MM.1S (cell line): ENCODE results near the gene PLCH2.
"Not testable (repeated sequence)": the region's sequence is repeated elsewhere in the genome, so short reads cannot be mapped to it uniquely, and the experiment has no call there.

ENCODE experiments used
- DNase-seq: peaks from one replicate; pipeline ENCODE4 v3.0.0-alpha.2; 2015
- H2AFZ ChIP-seq: fragments of 300-600 bp; sonication (generic); 2 replicates; pipeline ENCODE4 v1.6.0; 2016; ENCODE audit warnings: antibody characterized with exemption, low read length
- H3F3A ChIP-seq: fragments of 300-600 bp; sonication (generic); 2 replicates; pipeline ENCODE4 v1.6.1; 2016; ENCODE audit warnings: mild to moderate bottlenecking, antibody characterized with exemption, low read length, moderate library complexity, mixed read lengths; ENCODE audit not compliant: insufficient read depth
- H3K27ac ChIP-seq: fragments of 300-600 bp; sonication (generic); 2 replicates; pipeline ENCODE4 v1.5.1; 2016; ENCODE audit warnings: mild to moderate bottlenecking, low read length
- H3K27me3 ChIP-seq: fragments of 300-600 bp; sonication (generic); replicated peaks from 2 replicates; pipeline ENCODE4 v1.6.0; 2016; ENCODE audit warnings: low read length; ENCODE audit not compliant: insufficient read depth
- H3K36me3 ChIP-seq: fragments of 300-600 bp; sonication (generic); replicated peaks from 2 replicates; pipeline ENCODE4 v1.6.1; 2016; ENCODE audit warnings: mild to moderate bottlenecking, low read length, mixed read lengths; ENCODE audit not compliant: insufficient read depth
- H3K4me1 ChIP-seq: fragments of 300-600 bp; sonication (generic); 2 replicates; pipeline ENCODE4 v1.6.1; 2016; ENCODE audit warnings: low read length, mixed read lengths
- H3K4me2 ChIP-seq: fragments of 300-600 bp; sonication (generic); 2 replicates; pipeline ENCODE4 v1.6.0; 2016; ENCODE audit warnings: low read depth, low read length
- H3K4me3 ChIP-seq: fragments of 300-600 bp; sonication (generic); 2 replicates; pipeline ENCODE4 v1.5.1; 2016; ENCODE audit warnings: low read length, mixed read lengths
- H3K79me2 ChIP-seq: fragments of 300-600 bp; sonication (generic); 2 replicates; pipeline ENCODE4 v1.6.1; 2016; ENCODE audit warnings: mixed run types, low read length, mixed read lengths
- H3K9ac ChIP-seq: fragments of 300-600 bp; sonication (generic); 2 replicates; pipeline ENCODE4 v1.6.1; 2016; ENCODE audit warnings: low read length, mixed read lengths
- H3K9me2 ChIP-seq: fragments of 300-600 bp; sonication (generic); replicated peaks from 2 replicates; pipeline ENCODE4 v1.6.1; 2016; ENCODE audit warnings: mild to moderate bottlenecking, low read length, mixed read lengths; ENCODE audit not compliant: insufficient read depth
- H3K9me3 ChIP-seq: fragments of 300-600 bp; sonication (generic); replicated peaks from 2 replicates; pipeline ENCODE4 v1.6.1; 2016; ENCODE audit warnings: mild to moderate bottlenecking, low read length, mixed read lengths; ENCODE audit not compliant: insufficient read depth
- H4K20me1 ChIP-seq: fragments of 300-600 bp; sonication (generic); 2 replicates; pipeline ENCODE4 v1.6.1; 2016; ENCODE audit warnings: mild to moderate bottlenecking, low read length, moderate library complexity, mixed read lengths; ENCODE audit not compliant: insufficient read depth
- EZH2 ChIP-seq: fragments of 300-600 bp; sonication (generic); optimal IDR thresholded peaks from 2 replicates; pipeline ENCODE3; 2017; ENCODE audit warnings: low read depth, mild to moderate bottlenecking, antibody characterized with exemption, low read length, mixed read lengths
- EZH2phosphoT487 ChIP-seq: fragments of 300-600 bp; sonication (generic); IDR thresholded peaks from 2 replicates; pipeline ENCODE4 v1.6.1; 2018; ENCODE audit warnings: antibody characterized with exemption, low read length
- TF ChIP-seq, protein P1 (sequence below): fragments of 300-600 bp; sonication (generic); IDR thresholded peaks from 2 replicates; pipeline ENCODE4 v1.5.1; 2016; ENCODE audit warnings: antibody characterized with exemption, low read length, mixed read lengths

The PLCH2 gene

GRCh38 chr1:2546515-2547209, 70.6 kb downstream of the PLCH2 start:
- H3K27me3 ChIP-seq: no peaks in the 10 kb centered on the region
- peak overlapping the region; percentile 98 for H3K27ac ChIP-seq
- peak overlapping the region; percentile 100 for H3K4me2 ChIP-seq
- peak; percentile 90 for DNase-seq
- H2AFZ ChIP-seq: peak overlapping the region; percentile 21; the same call in 1 of the 2 replicates
- H3K79me2 ChIP-seq: 0 out of 2 replicates have a peak, but pooled peaks cover 3% of the 10 kb centered on the region
- H3K9me3 ChIP-seq: no peaks in the 10 kb centered on the region
- H3K9ac ChIP-seq: peak overlapping the region; percentile 88
- no peaks in the 10 kb centered on the region for H3K9me2 ChIP-seq
- peaks cover 24% of the 10 kb centered on the region for H3K4me1 ChIP-seq
- H3K4me3 ChIP-seq: peak overlapping the region; percentile 73
- TF ChIP-seq, protein P1, sequence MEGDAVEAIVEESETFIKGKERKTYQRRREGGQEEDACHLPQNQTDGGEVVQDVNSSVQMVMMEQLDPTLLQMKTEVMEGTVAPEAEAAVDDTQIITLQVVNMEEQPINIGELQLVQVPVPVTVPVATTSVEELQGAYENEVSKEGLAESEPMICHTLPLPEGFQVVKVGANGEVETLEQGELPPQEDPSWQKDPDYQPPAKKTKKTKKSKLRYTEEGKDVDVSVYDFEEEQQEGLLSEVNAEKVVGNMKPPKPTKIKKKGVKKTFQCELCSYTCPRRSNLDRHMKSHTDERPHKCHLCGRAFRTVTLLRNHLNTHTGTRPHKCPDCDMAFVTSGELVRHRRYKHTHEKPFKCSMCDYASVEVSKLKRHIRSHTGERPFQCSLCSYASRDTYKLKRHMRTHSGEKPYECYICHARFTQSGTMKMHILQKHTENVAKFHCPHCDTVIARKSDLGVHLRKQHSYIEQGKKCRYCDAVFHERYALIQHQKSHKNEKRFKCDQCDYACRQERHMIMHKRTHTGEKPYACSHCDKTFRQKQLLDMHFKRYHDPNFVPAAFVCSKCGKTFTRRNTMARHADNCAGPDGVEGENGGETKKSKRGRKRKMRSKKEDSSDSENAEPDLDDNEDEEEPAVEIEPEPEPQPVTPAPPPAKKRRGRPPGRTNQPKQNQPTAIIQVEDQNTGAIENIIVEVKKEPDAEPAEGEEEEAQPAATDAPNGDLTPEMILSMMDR: no peak
- TF ChIP-seq EZH2 (no peak), EZH2phosphoT487 (no peak)
- no peaks in the 10 kb centered on the region for H3K36me3 ChIP-seq
- H3F3A ChIP-seq: peaks cover 36% of the 10 kb centered on the region
- no peaks in the 10 kb centered on the region for H4K20me1 ChIP-seq

DNA sequence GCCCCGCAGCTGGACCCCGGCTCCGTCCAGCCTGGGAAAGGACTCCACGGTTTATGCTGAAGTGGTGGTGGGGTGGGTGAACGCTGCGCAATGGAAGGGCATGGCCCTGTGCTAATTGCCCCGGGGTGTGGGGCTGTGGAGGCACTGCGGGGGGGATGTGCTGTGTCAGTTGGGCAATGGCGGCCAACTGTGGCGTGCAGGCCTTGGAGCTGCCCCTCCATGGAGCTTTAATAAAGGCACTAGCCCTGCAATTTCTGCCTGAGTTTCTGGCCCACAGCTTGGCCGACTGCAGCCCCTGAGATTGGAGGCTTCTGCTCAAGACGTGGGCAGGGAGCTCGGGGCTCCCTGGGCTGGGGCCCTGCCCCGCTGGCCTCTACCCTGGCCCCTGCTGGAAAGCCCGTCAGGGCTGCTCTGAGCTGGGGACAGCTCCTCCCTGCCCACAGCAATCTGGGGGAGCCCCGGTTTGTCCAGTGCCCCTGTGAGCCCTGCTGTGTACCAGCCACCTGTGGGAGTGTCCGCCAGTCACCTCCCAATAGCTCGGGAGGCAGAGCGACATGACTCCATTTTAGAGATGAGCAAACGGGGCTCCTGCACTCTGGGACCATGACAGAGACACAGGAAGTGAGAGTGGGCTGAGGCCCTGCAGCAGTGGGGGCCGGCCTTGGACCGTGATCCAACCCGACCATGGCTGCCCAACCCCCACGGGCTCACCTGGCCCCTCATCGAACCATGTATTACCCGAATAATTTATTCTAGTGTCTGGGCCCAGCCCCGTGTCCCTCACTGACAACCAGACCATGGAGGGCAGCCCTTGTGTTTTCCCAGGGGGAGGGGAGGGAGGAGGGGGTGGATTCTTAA, 71.3 kb downstream of the PLCH2 start:
- DNase-seq: peak; percentile 15
- H3K9me3 ChIP-seq: no peaks in the 10 kb centered on the region
- H3K9me2 ChIP-seq: no peaks in the 10 kb centered on the region
- H3K4me2 ChIP-seq: peak overlapping the region; percentile 100
- no peaks in the 10 kb centered on the region for H3K27me3 ChIP-seq
- H3K4me1 ChIP-seq: peaks cover 20% of the 10 kb centered on the region
- no peak overlapping the region for H2AFZ ChIP-seq
- 0 out of 2 replicates have a peak, but pooled peaks cover 3% of the 10 kb centered on the region for H3K79me2 ChIP-seq
- peaks cover 36% of the 10 kb centered on the region for H3F3A ChIP-seq
- H3K4me3 ChIP-seq: peak overlapping the region; percentile 73
- no peaks in the 10 kb centered on the region for H4K20me1 ChIP-seq
- no peaks in the 10 kb centered on the region for H3K36me3 ChIP-seq
- H3K9ac ChIP-seq: peak overlapping the region; percentile 88; the same call in 1 of the 2 replicates
- TF ChIP-seq EZH2phosphoT487 (no peak), EZH2 (no peak)
- TF ChIP-seq, protein P1: no peak
- peak overlapping the region; percentile 98 for H3K27ac ChIP-seq

- Histone ChIP-seq H3K36me3 (no peaks in the 10 kb centered on the region), H3K4me1 (peaks cover 20% of the 10 kb centered on the region), H3F3A (peaks cover 36% of the 10 kb centered on the region), H3K9me3 (no peaks in the 10 kb centered on the region), H2AFZ (peak overlapping the region; percentile 47; the same call in 1 of the 2 replicates), H3K27me3 (no peaks in the 10 kb centered on the region), H3K27ac (peak overlapping the region; percentile 98), H3K4me3 (peak overlapping the region; percentile 73), H3K4me2 (peak overlapping the region; percentile 100), H3K9me2 (no peaks in the 10 kb centered on the region), H3K79me2 (0 out of 2 replicates have a peak, but pooled peaks cover 3% of the 10 kb centered on the region), H3K9ac (peak overlapping the region; percentile 88), H4K20me1 (no peaks in the 10 kb centered on the region)
- DNase-seq: peak; percentile 90
- TF ChIP-seq EZH2: no peak
- TF ChIP-seq, protein P1: peak; percentile 97
Observed at GRCh38 chr1:2548068-2548589, 72.0 kb downstream of the PLCH2 start.

GRCh38 chr1:2549367-2550029, 73.4 kb downstream of the PLCH2 start:
- not testable (repeated sequence) for H3K79me2 ChIP-seq, H4K20me1 ChIP-seq, DNase-seq, H2AFZ ChIP-seq, H3K9me2 ChIP-seq, H3K36me3 ChIP-seq, H3K27me3 ChIP-seq, H3K9me3 ChIP-seq
- Histone ChIP-seq H3K4me1 (peaks cover 20% of the 10 kb centered on the region), H3K4me2 (peak overlapping the region; percentile 100), H3K9ac (peak overlapping the region; percentile 88), H3F3A (peaks cover 36% of the 10 kb centered on the region), H3K4me3 (peak overlapping the region; percentile 48), H3K27ac (peak overlapping the region; percentile 98)
